H1 (cell line): Measurements from ENCODE around the gene CCDC157. TPM values are rescaled to one million over a fixed set of nuclear protein-coding genes. Genes with fewer than 3 reads are reported as not detected.

Experiments used
- CTCF ChIA-PET: fragments of 300-600 bp; sonication (Branson Sonifier 250); formaldehyde crosslinking; loops from one replicate; lab custom pipeline; 2021; ENCODE audit not compliant: partially characterized antibody; lab: Charles Lee
- POLR2A ChIA-PET: fragments of 300-600 bp; sonication (Branson Sonifier 250); formaldehyde crosslinking; loops from one replicate; lab custom pipeline; 2021; ENCODE audit warnings: inconsistent platforms; ENCODE audit not compliant: partially characterized antibody; lab: Charles Lee
- DNase-seq, 2 experiments: peaks; one replicate each; pipeline versions ENCODE4 v3.0.0 to v3.0.0-alpha.2; 2010 to 2022; ENCODE audit warnings: low spot score in 2 of 2, low read depth in 1 of 2, mixed read lengths in 1 of 2
- FAIRE-seq: peaks from 2 replicates; lab custom pipeline; 2011; peaks lifted over from hg19 to GRCh38; lab: Jason Lieb, UNC
- H2AFZ ChIP-seq: 2 replicates; pipeline ENCODE4 v1.8.1; 2012; ENCODE audit warnings: low read length, inconsistent platforms
- H2AK5ac ChIP-seq: 2 replicates; pipeline ENCODE4 v1.6.1; 2013; ENCODE audit warnings: low read depth, low read length
- H2BK120ac ChIP-seq: replicated peaks from 2 replicates; pipeline ENCODE3; 2013; ENCODE audit warnings: low read depth, low read length, inconsistent platforms
- H2BK12ac ChIP-seq: 2 replicates; pipeline ENCODE4 v1.6.1; 2013; ENCODE audit warnings: low read depth, low read length
- H2BK15ac ChIP-seq: 2 replicates; pipeline ENCODE4 v1.6.1; 2013; ENCODE audit warnings: low read length
- H2BK20ac ChIP-seq: 2 replicates; pipeline ENCODE4 v1.6.1; 2013; ENCODE audit warnings: low read length
- H2BK5ac ChIP-seq: 2 replicates; pipeline ENCODE4 v1.6.1; 2013; ENCODE audit warnings: low read depth, low read length
- H3K14ac ChIP-seq: 2 replicates; pipeline ENCODE4 v1.6.1; 2013; ENCODE audit warnings: inconsistent platforms; ENCODE audit not compliant: insufficient read length
- H3K18ac ChIP-seq: 2 replicates; pipeline ENCODE4 v1.6.1; 2013; ENCODE audit warnings: low read length; ENCODE audit errors: extremely low read depth
- H3K23ac ChIP-seq: 2 replicates; pipeline ENCODE4 v1.6.1; 2013; ENCODE audit warnings: inconsistent platforms; ENCODE audit not compliant: insufficient read length
- H3K23me2 ChIP-seq: 2 replicates; pipeline ENCODE4 v1.6.1; 2013; ENCODE audit warnings: low read depth, low read length
- H3K27ac ChIP-seq: 2 replicates; pipeline ENCODE4 v1.6.1; 2011; ENCODE audit warnings: low read depth, low read length, inconsistent platforms
- H3K27me3 ChIP-seq, 4 experiments: replicated peaks in 1 of 4; 1 replicate in 1 of 4; 2 replicates in 3 of 4; pipeline versions ENCODE4 v1.6.1 to v1.8.1; 2011 to 2013; ENCODE audit warnings: low read length in 3 of 4, mild to moderate bottlenecking in 3 of 4, inconsistent platforms in 2 of 4, mixed read lengths in 2 of 4, moderate library complexity in 1 of 4; ENCODE audit not compliant: control insufficient read depth in 3 of 4, insufficient read depth in 3 of 4; ENCODE audit errors: extremely low read depth in 1 of 4
- H3K36me3 ChIP-seq, 4 experiments: 2 replicates each; pipeline versions ENCODE4 v1.6.1 to v1.8.1; 2011 to 2013; ENCODE audit warnings: mild to moderate bottlenecking in 4 of 4, low read length in 3 of 4, moderate library complexity in 2 of 4, control low read depth in 1 of 4, inconsistent platforms in 1 of 4; ENCODE audit not compliant: insufficient read depth in 4 of 4, control insufficient read depth in 2 of 4
- H3K4ac ChIP-seq: replicated peaks from 2 replicates; pipeline ENCODE3; 2013; ENCODE audit warnings: low read length, low read depth, mixed read lengths, inconsistent platforms; ENCODE audit not compliant: insufficient read length
- H3K4me1 ChIP-seq, 4 experiments: replicated peaks in 1 of 4; 1 replicate in 1 of 4; 2 replicates in 3 of 4; pipeline versions ENCODE4 v1.6.1 to v1.8.1; 2011 to 2013; ENCODE audit warnings: low read length in 3 of 4, inconsistent platforms in 2 of 4, mixed read lengths in 1 of 4; ENCODE audit not compliant: insufficient read depth in 4 of 4, control insufficient read depth in 3 of 4
- H3K4me2 ChIP-seq, 2 experiments: 2 replicates each; pipeline versions ENCODE4 v1.6.1 to v1.8.1; 2011 to 2013; ENCODE audit warnings: low read depth in 2 of 2, low read length in 2 of 2, control low read depth in 1 of 2, inconsistent platforms in 1 of 2, mild to moderate bottlenecking in 1 of 2; ENCODE audit not compliant: insufficient read depth in 1 of 2
- H3K4me3 ChIP-seq, 4 experiments: fragments of 200-600, 300-600 bp in 1 of 4; sonication (generic), shearing (Covaris generic), sonication (Bioruptor Twin) in 1 of 4; 2 replicates each; pipeline versions ENCODE4 v1.5.1 to v1.8.1; 2011 to 2016; ENCODE audit warnings: low read length in 4 of 4, low read depth in 3 of 4, control low read depth in 2 of 4, inconsistent platforms in 2 of 4, mild to moderate bottlenecking in 2 of 4, mixed read lengths in 1 of 4, moderate library complexity in 1 of 4; ENCODE audit not compliant: insufficient read depth in 2 of 4; ENCODE audit errors: extremely low read depth in 1 of 4
- H3K56ac ChIP-seq: replicated peaks from 2 replicates; pipeline ENCODE3; 2013; ENCODE audit warnings: low read depth, mild to moderate bottlenecking, mixed read lengths, low read length, inconsistent platforms; ENCODE audit not compliant: insufficient read length
- H3K79me1 ChIP-seq: 2 replicates; pipeline ENCODE4 v1.6.1; 2013; ENCODE audit warnings: low read depth, low read length, control low read depth
- H3K79me2 ChIP-seq, 2 experiments: 2 replicates each; pipeline versions ENCODE4 v1.6.1 to v1.8.1; 2012 to 2013; ENCODE audit warnings: low read length in 2 of 2, mild to moderate bottlenecking in 2 of 2, inconsistent platforms in 1 of 2; ENCODE audit not compliant: insufficient read depth in 2 of 2, control insufficient read depth in 1 of 2
- H3K9ac ChIP-seq, 4 experiments: replicated peaks in 1 of 4; 1 replicate in 1 of 4; 2 replicates in 3 of 4; pipeline versions ENCODE4 v1.6.1 to v1.8.1; 2011 to 2013; ENCODE audit warnings: low read depth in 3 of 4, low read length in 3 of 4, control low read depth in 2 of 4, mild to moderate bottlenecking in 2 of 4, moderate library complexity in 2 of 4, inconsistent platforms in 1 of 4; ENCODE audit errors: extremely low read depth in 1 of 4
- H3K9me3 ChIP-seq, 2 experiments: 2 replicates each; pipeline versions ENCODE4 v1.6.1 to v1.8.1; 2012 to 2013; ENCODE audit warnings: mild to moderate bottlenecking in 2 of 2, moderate library complexity in 2 of 2, control low read depth in 1 of 2, inconsistent platforms in 1 of 2, low read depth in 1 of 2, low read length in 1 of 2, mixed read lengths in 1 of 2; ENCODE audit not compliant: insufficient read depth in 2 of 2
- H4K20me1 ChIP-seq, 2 experiments: replicated peaks in 1 of 2; 2 replicates each; pipeline versions ENCODE3 to v1.8.1; 2011 to 2013; ENCODE audit warnings: inconsistent platforms in 2 of 2, low read length in 2 of 2, mild to moderate bottlenecking in 1 of 2; ENCODE audit not compliant: insufficient read depth in 2 of 2, control insufficient read depth in 1 of 2
- H4K5ac ChIP-seq: 2 replicates; pipeline ENCODE4 v1.6.1; 2013; ENCODE audit warnings: low read length, low read depth, mixed read lengths, inconsistent platforms; ENCODE audit not compliant: insufficient read length
- H4K8ac ChIP-seq: 2 replicates; pipeline ENCODE4 v1.8.0; 2013; ENCODE audit warnings: mild to moderate bottlenecking, moderate library complexity, low read length, inconsistent platforms; ENCODE audit not compliant: insufficient read depth; ENCODE audit errors: extremely low read depth
- H4K91ac ChIP-seq: replicated peaks from 2 replicates; pipeline ENCODE3; 2013; ENCODE audit warnings: low read length, mixed read lengths, inconsistent platforms; ENCODE audit not compliant: insufficient read length
- BACH1 ChIP-seq: IDR thresholded peaks from 2 replicates; pipeline ENCODE4 v1.6.1; 2012; ENCODE audit warnings: low read length, improper control_type of control experiment
- JUND ChIP-seq: IDR thresholded peaks from 2 replicates; pipeline ENCODE4 v1.6.1; 2011; ENCODE audit warnings: mild to moderate bottlenecking, improper control_type of control experiment, low read length
- KDM4A ChIP-seq: IDR thresholded peaks from one replicate; pipeline ENCODE4 v1.7.1; 2012; ENCODE audit warnings: low read depth, mild to moderate bottlenecking, moderate library complexity, low read length, inconsistent platforms; ENCODE audit not compliant: severe bottlenecking
- POU5F1 ChIP-seq: IDR thresholded peaks from 2 replicates; pipeline ENCODE4 v1.6.1; 2011; ENCODE audit warnings: low read depth, mild to moderate bottlenecking, low read length, moderate library complexity
- WGBS, 2 experiments: shearing (Covaris generic) in 1 of 2; methylation state at CpG; one replicate each; pipeline versions ENCODE4 v1.1.6 to v1.1.7; 2013 to 2015; ENCODE audit warnings: low lambda C conversion rate in 2 of 2, mixed read lengths in 2 of 2, inconsistent platforms in 1 of 2, low coverage in 1 of 2, missing lambda C conversion rate in 1 of 2; ENCODE audit not compliant: insufficient replicate concordance in 2 of 2, insufficient coverage in 1 of 2, insufficient read length in 1 of 2; ENCODE audit errors: extremely low coverage in 1 of 2, missing lambda C conversion rate in 1 of 2; 5-methylcytosine and 5-hydroxymethylcytosine counted together
- polyA plus RNA-seq, 7 experiments: library from polyadenylated mRNA; depleted of rRNA in 3 of 7; stranded (reverse) in 5 of 7; unstranded in 2 of 7; fragments of >200 nt in 5 of 7; fragments of 200-250 nt in 2 of 7; gene quantifications; 1 replicate in 5 of 7; 2 replicates in 1 of 7; 4 replicates in 1 of 7; pipeline versions ENCODE4 v1.2.1 to v1.2.3, GENCODE V29; 2011 to 2013; ENCODE audit warnings: missing spikeins in 2 of 7, mixed read lengths in 2 of 7
- total RNA-seq: library from RNA; stranded (reverse); fragmentation: NEBNext Ultra II Directional; extraction: Animal tissue kit (Norgen Biotek cat#: 25700); gene quantifications from 2 replicates; pipeline ENCODE4 v1.2.1, GENCODE V29; 2021

The CCDC157 gene
- total and polyA plus RNA-seq, 2 of the 8 experiments (the other 6 are each of a cell fraction or from before 2014, with no cell fraction given): 4.1 to 8.4 TPM

DNA sequence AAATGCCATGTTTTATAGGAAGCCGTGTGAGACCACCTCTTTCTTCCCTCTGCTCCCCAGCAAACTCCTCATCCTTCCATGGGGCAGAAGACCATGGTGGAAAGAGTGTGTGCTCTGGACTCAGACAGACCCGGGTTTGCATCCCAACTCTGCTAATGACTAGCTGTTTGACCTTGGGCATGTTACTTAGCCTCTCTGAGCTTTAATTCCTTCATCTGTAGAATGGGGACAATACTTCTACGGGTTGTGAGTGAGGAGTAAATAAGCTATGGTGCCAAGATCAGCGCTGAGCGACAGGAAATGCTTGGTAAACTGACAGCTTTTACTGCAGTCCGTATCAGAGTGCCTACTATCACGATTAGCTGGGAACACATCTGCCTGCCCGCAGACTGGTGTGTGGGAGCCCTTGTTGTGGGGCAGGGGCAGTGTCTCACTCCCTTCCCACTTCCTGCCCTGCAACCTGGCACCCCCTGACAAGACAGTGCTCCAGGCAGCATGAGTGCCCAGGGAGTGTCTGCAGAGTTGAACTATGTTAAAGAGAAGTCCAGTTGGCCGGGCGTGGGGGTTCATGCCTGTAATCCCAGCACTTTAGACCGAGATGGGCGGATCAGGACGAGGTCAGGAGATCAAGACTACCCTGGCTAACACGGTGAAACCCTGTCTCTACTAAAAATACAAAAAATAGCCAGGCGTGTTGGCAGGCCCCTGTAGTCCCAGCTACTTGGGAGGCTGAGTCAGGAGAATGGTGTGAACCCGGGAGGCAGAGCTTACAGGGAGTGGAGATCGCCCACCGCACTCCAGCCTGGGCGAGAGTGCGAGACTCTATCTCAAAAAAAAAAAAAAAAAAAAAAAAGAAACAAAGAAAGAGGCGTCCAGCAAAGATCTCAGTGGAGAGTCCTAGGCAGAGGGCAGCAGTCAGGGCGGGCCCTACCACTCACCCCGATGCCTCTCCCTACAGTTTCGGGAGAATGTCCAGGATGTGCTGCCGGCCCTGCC lies 42.2 kb downstream of the CCDC157 start:
- Histone ChIP-seq H3K9me3 (no peaks in the 10 kb centered on the region), H2BK12ac (no peak overlapping the region), H3K79me1 (no peaks in the 10 kb centered on the region), H3K27ac (no peak overlapping the region), H4K8ac (no peak overlapping the region), H2AFZ (no peak overlapping the region), H3K56ac (no peak overlapping the region), H4K5ac (no peak overlapping the region), H4K91ac (no peak overlapping the region), H2BK20ac (no peak overlapping the region), H3K4me3 (no peak overlapping the region), H3K79me2 (no peaks in the 10 kb centered on the region), H3K9ac (no peak overlapping the region), H3K4me1 (peaks cover 7 to 16% (median 10%) of the 10 kb centered on the region in 4 experiments), H3K4me2 (peak overlapping the region in 1 of 2 experiments; percentile 59; a peak in 1 of 4 replicates), H2BK15ac (no peak overlapping the region), H3K36me3 (no peaks in the 10 kb centered on the region), H3K27me3 (peaks cover 2 to 16% (median 8%) of the 10 kb centered on the region in 4 experiments; a peak in 6 of 7 replicates), H2BK5ac (no peak overlapping the region), H2AK5ac (no peak overlapping the region), H3K23ac (no peak overlapping the region), H3K4ac (no peak overlapping the region), H3K23me2 (peaks cover 8% of the 10 kb centered on the region; the same call in 1 of the 2 replicates), H2BK120ac (no peak overlapping the region), H3K18ac (no peak overlapping the region), H4K20me1 (peaks cover 0 to 6% of the 10 kb centered on the region in 2 experiments), H3K14ac (no peak overlapping the region)
- no peak for TF ChIP-seq JUND
- TF ChIP-seq KDM4A: no peak
- no peak for TF ChIP-seq BACH1
- no peak for TF ChIP-seq POU5F1
- FAIRE-seq: no peak
- ChIA-PET CTCF (interaction anchor here (1.0 to 12.0 kb wide), 6 partner anchors 8 to 70 kb away, joined by 3 to 164 read pairs (median 3); partner anchors contain the start of gene MTFP1), POLR2A (interaction anchor here (3.1 to 6.5 kb wide), 2 partner anchors 12 to 26 kb away, joined by 13 to 39 read pairs; partner anchors contain the start of gene MTFP1)
- DNase-seq: no peak
- 88% methylated on average over 11 of the region's 25 CpGs; no CpG with 5 or more reads in 1 of the 2 experiments for WGBS, 2 experiments
